Fibroblast of peridontal ligament (primary cell): ENCODE measurements around the gene UPK2.

ENCODE experiments used
- DNase-seq: peaks from one replicate; pipeline ENCODE4 v3.0.0-alpha.2; 2010; ENCODE audit errors: extremely low read depth

UPK2 gene

GRCh38 chr11:118956094-118956846 lies at the start of gene UPK2:
TSS of gene UPK2 (plus strand) at chr11:118956298. CDS start at chr11:118956351, 53 bp downstream.
- peak; percentile 71 for DNase-seq

GRCh38 chr11:118907051-118908042 lies 48.8 kb upstream of the UPK2 start:
- DNase-seq = peak; percentile 73

- DNase-seq = no peak
Measured at GRCh38 chr11:118908264-118908663, 47.8 kb upstream of the UPK2 start.

- DNase-seq = peak; percentile 91
Measured at GRCh38 chr11:118908901-118909618, 47.0 kb upstream of the UPK2 start.

GRCh38 chr11:118909619-118910308 lies 46.3 kb upstream of the UPK2 start:
- no peak for DNase-seq

GRCh38 chr11:118910309-118911112 lies 45.6 kb upstream of the UPK2 start:
- peak; percentile 91 for DNase-seq

- peak; percentile 35 for DNase-seq
Measured at GRCh38 chr11:118911113-118911879, 44.8 kb upstream of the UPK2 start.

GRCh38 chr11:118911880-118912741 lies 44.0 kb upstream of the UPK2 start:
- DNase-seq = peak; percentile 82

- DNase-seq = no peak
Measured at GRCh38 chr11:118912742-118913410, 43.2 kb upstream of the UPK2 start.

- DNase-seq = no peak
Measured at GRCh38 chr11:118913411-118914125, 42.5 kb upstream of the UPK2 start.

- DNase-seq = no peak
Measured at GRCh38 chr11:118914178-118914918, 41.8 kb upstream of the UPK2 start.

- DNase-seq = no peak
Measured at GRCh38 chr11:118914987-118915386, 41.1 kb upstream of the UPK2 start.

- no peak for DNase-seq
Measured at GRCh38 chr11:118915396-118915795, 40.7 kb upstream of the UPK2 start.

GRCh38 chr11:118915941-118916841 lies 39.9 kb upstream of the UPK2 start:
- DNase-seq = no peak

GRCh38 chr11:118916842-118917388 lies 39.2 kb upstream of the UPK2 start:
- peak; percentile 81 for DNase-seq
